NB4 (cell line): ENCODE results near the gene CFAP92.

Experiments
- MYC ChIP-seq: IDR thresholded peaks from 2 replicates; pipeline ENCODE4 v1.6.1; 2011; ENCODE audit warnings: low read depth, low read length
- POLR2A ChIP-seq: IDR thresholded peaks from 2 replicates; pipeline ENCODE4 v1.6.1; 2011; ENCODE audit warnings: mild to moderate bottlenecking; ENCODE audit not compliant: insufficient read length; ENCODE audit errors: extremely low read depth
- TF ChIP-seq, protein P1 (sequence below): IDR thresholded peaks from one replicate; pipeline ENCODE4 v1.5.1; 2012; ENCODE audit warnings: low read depth, low read length
- TF ChIP-seq, protein P2 (sequence below): IDR thresholded peaks from 2 replicates; pipeline ENCODE4 v1.6.1; 2011; ENCODE audit warnings: low read depth, low read length

DNA sequence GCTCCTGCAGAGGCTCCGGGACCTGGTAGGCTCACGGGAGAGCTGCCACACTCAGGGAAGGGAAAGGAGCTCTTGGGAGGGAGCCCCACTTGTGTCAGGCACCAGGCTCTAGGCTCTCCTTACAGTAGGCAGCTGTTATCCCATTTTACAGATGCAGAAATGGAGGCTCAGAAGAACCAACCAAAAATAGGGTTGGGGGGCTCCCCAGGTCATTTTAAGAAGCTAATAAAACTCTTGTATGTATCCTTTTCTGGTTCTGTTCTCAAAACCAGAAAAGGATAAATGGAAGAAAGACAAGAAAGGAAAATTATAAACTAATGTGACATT, 43.2 kb upstream of the CFAP92 start:
- TF ChIP-seq POLR2A (no peak), MYC (no peak)
- TF ChIP-seq, protein P1, sequence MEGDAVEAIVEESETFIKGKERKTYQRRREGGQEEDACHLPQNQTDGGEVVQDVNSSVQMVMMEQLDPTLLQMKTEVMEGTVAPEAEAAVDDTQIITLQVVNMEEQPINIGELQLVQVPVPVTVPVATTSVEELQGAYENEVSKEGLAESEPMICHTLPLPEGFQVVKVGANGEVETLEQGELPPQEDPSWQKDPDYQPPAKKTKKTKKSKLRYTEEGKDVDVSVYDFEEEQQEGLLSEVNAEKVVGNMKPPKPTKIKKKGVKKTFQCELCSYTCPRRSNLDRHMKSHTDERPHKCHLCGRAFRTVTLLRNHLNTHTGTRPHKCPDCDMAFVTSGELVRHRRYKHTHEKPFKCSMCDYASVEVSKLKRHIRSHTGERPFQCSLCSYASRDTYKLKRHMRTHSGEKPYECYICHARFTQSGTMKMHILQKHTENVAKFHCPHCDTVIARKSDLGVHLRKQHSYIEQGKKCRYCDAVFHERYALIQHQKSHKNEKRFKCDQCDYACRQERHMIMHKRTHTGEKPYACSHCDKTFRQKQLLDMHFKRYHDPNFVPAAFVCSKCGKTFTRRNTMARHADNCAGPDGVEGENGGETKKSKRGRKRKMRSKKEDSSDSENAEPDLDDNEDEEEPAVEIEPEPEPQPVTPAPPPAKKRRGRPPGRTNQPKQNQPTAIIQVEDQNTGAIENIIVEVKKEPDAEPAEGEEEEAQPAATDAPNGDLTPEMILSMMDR: no peak
- TF ChIP-seq, protein P2, sequence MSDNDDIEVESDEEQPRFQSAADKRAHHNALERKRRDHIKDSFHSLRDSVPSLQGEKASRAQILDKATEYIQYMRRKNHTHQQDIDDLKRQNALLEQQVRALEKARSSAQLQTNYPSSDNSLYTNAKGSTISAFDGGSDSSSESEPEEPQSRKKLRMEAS: no peak
